Loucy (cell line): ENCODE measurements around the gene TRIML2.

ENCODE experiments used
- H2AFZ ChIP-seq: fragments of 200-600 bp; sonication (generic); 2 replicates; pipeline ENCODE4 v1.6.0; 2016; ENCODE audit warnings: antibody characterized with exemption, mild to moderate bottlenecking, low read length, moderate library complexity
- H3F3A ChIP-seq: fragments of 200-600 bp; 2 replicates; pipeline ENCODE4 v1.6.0; 2016; ENCODE audit warnings: antibody characterized with exemption, low read depth, mild to moderate bottlenecking
- H3K27me3 ChIP-seq: fragments of 200-600 bp; sonication (generic); 2 replicates; pipeline ENCODE4 v1.6.1; 2014; ENCODE audit warnings: low read length, mild to moderate bottlenecking; ENCODE audit not compliant: insufficient read depth, poor library complexity, severe bottlenecking
- H3K36me3 ChIP-seq: fragments of 200-600 bp; sonication (generic); 2 replicates; pipeline ENCODE4 v1.6.1; 2016; ENCODE audit warnings: low read length; ENCODE audit not compliant: insufficient read depth
- H3K4me1 ChIP-seq: fragments of 200-600 bp; sonication (generic); 2 replicates; pipeline ENCODE4 v1.5.1; 2014; ENCODE audit warnings: low read length, mild to moderate bottlenecking; ENCODE audit not compliant: insufficient read depth, poor library complexity, severe bottlenecking
- H3K4me2 ChIP-seq: fragments of 200-600 bp; sonication (generic); 2 replicates; pipeline ENCODE4 v1.6.0; 2014; ENCODE audit warnings: antibody characterized with exemption, low read length, low read depth, mild to moderate bottlenecking; ENCODE audit not compliant: poor library complexity, severe bottlenecking
- H3K4me3 ChIP-seq: fragments of 200-600 bp; sonication (generic); 2 replicates; pipeline ENCODE4 v1.5.1; 2014; ENCODE audit warnings: low read length, mild to moderate bottlenecking, mixed read lengths; ENCODE audit not compliant: poor library complexity, severe bottlenecking
- H3K79me2 ChIP-seq: fragments of 200-600 bp; sonication (generic); 2 replicates; pipeline ENCODE4 v1.6.1; 2014; ENCODE audit warnings: low read length; ENCODE audit not compliant: insufficient read depth
- H3K9ac ChIP-seq: fragments of 200-600 bp; sonication (generic); 2 replicates; pipeline ENCODE4 v1.6.0; 2014; ENCODE audit warnings: mild to moderate bottlenecking, low read depth, low read length, moderate library complexity; ENCODE audit not compliant: poor library complexity, severe bottlenecking
- H3K9me2 ChIP-seq: fragments of 200-600 bp; sonication (generic); replicated peaks from 2 replicates; pipeline ENCODE4 v1.6.1; 2016; ENCODE audit warnings: low read depth, low read length, mixed read lengths
- H3K9me3 ChIP-seq: fragments of 200-600 bp; sonication (generic); 2 replicates; pipeline ENCODE4 v1.6.1; 2014; ENCODE audit warnings: mild to moderate bottlenecking, antibody characterized with exemption, low read length, low read depth; ENCODE audit not compliant: insufficient read depth
- H4K20me1 ChIP-seq: fragments of 200-600 bp; sonication (generic); 2 replicates; pipeline ENCODE4 v1.6.0; 2014; ENCODE audit warnings: antibody characterized with exemption, low read length, mild to moderate bottlenecking; ENCODE audit not compliant: insufficient read depth, poor library complexity, severe bottlenecking
- EZH2phosphoT487 ChIP-seq: fragments of 200-600 bp; IDR thresholded peaks from 2 replicates; pipeline ENCODE4 v1.6.1; 2018; ENCODE audit warnings: antibody characterized with exemption, mild to moderate bottlenecking, moderate library complexity, borderline replicate concordance
- TF ChIP-seq, protein P1 (sequence below): fragments of 200-600 bp; sonication (generic); conservative IDR thresholded peaks from 2 replicates; pipeline ENCODE4 v1.5.1; 2014; ENCODE audit warnings: mild to moderate bottlenecking, antibody characterized with exemption, low read length

Gene TRIML2

DNA sequence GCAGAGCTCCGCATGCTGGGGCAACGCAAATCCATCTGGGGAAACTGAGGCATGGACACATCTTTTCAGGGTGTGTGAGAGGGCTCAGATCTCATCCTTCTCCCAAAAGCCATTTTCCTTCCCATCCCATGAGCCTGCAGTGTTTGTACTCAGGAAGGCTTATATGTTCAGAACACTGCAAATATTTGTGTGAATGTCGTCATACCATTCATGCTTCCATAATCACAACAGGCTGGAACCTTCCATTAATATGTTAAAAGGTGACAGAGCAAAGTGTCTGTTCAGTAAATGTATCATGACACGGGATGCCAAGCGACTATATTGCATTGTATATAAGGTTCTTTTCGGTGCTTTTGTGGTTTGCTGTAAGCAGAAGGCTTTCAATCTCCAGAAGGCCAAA lies 38.4 kb upstream of the TRIML2 start:
- Histone ChIP-seq H3K36me3 (no peaks in the 10 kb centered on the region), H2AFZ (no peak overlapping the region), H3K4me1 (no peaks in the 10 kb centered on the region), H3K9ac (no peak overlapping the region), H3K9me3 (peaks cover 19% of the 10 kb centered on the region; the same call in 1 of the 2 replicates), H3F3A (no peaks in the 10 kb centered on the region), H3K79me2 (no peaks in the 10 kb centered on the region), H3K4me2 (no peak overlapping the region), H3K9me2 (no peaks in the 10 kb centered on the region), H4K20me1 (no peaks in the 10 kb centered on the region), H3K27me3 (no peaks in the 10 kb centered on the region), H3K4me3 (no peak overlapping the region)
- no peak for TF ChIP-seq EZH2phosphoT487
- TF ChIP-seq, protein P1, sequence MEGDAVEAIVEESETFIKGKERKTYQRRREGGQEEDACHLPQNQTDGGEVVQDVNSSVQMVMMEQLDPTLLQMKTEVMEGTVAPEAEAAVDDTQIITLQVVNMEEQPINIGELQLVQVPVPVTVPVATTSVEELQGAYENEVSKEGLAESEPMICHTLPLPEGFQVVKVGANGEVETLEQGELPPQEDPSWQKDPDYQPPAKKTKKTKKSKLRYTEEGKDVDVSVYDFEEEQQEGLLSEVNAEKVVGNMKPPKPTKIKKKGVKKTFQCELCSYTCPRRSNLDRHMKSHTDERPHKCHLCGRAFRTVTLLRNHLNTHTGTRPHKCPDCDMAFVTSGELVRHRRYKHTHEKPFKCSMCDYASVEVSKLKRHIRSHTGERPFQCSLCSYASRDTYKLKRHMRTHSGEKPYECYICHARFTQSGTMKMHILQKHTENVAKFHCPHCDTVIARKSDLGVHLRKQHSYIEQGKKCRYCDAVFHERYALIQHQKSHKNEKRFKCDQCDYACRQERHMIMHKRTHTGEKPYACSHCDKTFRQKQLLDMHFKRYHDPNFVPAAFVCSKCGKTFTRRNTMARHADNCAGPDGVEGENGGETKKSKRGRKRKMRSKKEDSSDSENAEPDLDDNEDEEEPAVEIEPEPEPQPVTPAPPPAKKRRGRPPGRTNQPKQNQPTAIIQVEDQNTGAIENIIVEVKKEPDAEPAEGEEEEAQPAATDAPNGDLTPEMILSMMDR, result no peak

- Histone ChIP-seq H3K27me3 (no peaks in the 10 kb centered on the region), H4K20me1 (no peaks in the 10 kb centered on the region), H3K9me3 (peaks cover 19% of the 10 kb centered on the region; the same call in 1 of the 2 replicates), H3F3A (no peaks in the 10 kb centered on the region), H3K79me2 (no peaks in the 10 kb centered on the region), H3K4me3 (no peak overlapping the region), H3K4me2 (no peak overlapping the region), H2AFZ (no peak overlapping the region), H3K36me3 (no peaks in the 10 kb centered on the region), H3K9me2 (no peaks in the 10 kb centered on the region), H3K4me1 (no peaks in the 10 kb centered on the region), H3K9ac (no peak overlapping the region)
- TF ChIP-seq, protein P1, result no peak
- no peak for TF ChIP-seq EZH2phosphoT487
Measured at GRCh38 chr4:188147176-188147575, 37.8 kb upstream of the TRIML2 start.

- Histone ChIP-seq H3K9ac (no peak overlapping the region), H3K4me1 (no peaks in the 10 kb centered on the region), H3K79me2 (no peaks in the 10 kb centered on the region), H2AFZ (no peak overlapping the region), H4K20me1 (no peaks in the 10 kb centered on the region), H3K4me2 (no peak overlapping the region), H3K9me2 (no peaks in the 10 kb centered on the region), H3F3A (no peaks in the 10 kb centered on the region), H3K36me3 (no peaks in the 10 kb centered on the region), H3K9me3 (peaks cover 19% of the 10 kb centered on the region; the same call in 1 of the 2 replicates), H3K27me3 (no peaks in the 10 kb centered on the region), H3K4me3 (no peak overlapping the region)
- TF ChIP-seq EZH2phosphoT487, result no peak
- TF ChIP-seq, protein P1, result no peak
Measured at GRCh38 chr4:188146618-188147017, 37.2 kb upstream of the TRIML2 start.
